Coronary artery (tissue), 2 donors: ENCODE data around the gene GRID1.

Experiments used
- DNase-seq: peaks from one replicate; pipeline ENCODE4 v3.0.0-alpha.2; 2017; ENCODE audit warnings: low spot score
- H3K27ac ChIP-seq, 2 donors: fragments of 200-600 bp; sonication (generic); one replicate each; pipeline ENCODE4 v1.5.1; 2016 to 2019
- H3K4me3 ChIP-seq: fragments of 200-600 bp; sonication (generic); 2 replicates; pipeline ENCODE4 v1.5.1; 2016; ENCODE audit warnings: mild to moderate bottlenecking, moderate library complexity
- TF ChIP-seq, protein P1 (sequence below): fragments of 200-600 bp; sonication (generic); IDR thresholded peaks from one replicate; pipeline ENCODE4 v1.5.1; 2019; ENCODE audit warnings: antibody characterized with exemption

Gene GRID1

DNA sequence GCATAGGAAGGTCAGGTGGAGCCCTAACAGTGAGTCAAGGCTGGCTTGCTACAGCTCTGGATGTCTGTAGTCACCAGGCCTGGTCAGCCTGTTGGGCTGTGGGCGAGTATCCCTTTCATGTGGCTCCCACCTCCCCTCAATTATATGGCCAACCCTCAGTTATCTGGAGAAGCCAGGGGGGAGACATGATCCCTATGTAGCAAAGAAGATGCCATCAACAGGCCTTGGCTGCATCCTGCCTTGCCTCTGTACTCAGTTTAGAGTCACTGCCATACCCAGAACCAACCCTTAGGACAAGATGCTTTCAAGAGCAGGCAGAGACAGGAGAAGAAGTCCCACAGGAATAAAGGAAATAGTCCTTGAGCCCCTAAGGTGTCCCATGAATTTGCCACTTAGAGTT is 763.9 kb downstream of the GRID1 start:
- Histone ChIP-seq H3K27ac (no peak overlapping the region), H3K4me3 (no peak overlapping the region)
- TF ChIP-seq, protein P1, sequence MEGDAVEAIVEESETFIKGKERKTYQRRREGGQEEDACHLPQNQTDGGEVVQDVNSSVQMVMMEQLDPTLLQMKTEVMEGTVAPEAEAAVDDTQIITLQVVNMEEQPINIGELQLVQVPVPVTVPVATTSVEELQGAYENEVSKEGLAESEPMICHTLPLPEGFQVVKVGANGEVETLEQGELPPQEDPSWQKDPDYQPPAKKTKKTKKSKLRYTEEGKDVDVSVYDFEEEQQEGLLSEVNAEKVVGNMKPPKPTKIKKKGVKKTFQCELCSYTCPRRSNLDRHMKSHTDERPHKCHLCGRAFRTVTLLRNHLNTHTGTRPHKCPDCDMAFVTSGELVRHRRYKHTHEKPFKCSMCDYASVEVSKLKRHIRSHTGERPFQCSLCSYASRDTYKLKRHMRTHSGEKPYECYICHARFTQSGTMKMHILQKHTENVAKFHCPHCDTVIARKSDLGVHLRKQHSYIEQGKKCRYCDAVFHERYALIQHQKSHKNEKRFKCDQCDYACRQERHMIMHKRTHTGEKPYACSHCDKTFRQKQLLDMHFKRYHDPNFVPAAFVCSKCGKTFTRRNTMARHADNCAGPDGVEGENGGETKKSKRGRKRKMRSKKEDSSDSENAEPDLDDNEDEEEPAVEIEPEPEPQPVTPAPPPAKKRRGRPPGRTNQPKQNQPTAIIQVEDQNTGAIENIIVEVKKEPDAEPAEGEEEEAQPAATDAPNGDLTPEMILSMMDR: no peak
- no peak for DNase-seq

DNA sequence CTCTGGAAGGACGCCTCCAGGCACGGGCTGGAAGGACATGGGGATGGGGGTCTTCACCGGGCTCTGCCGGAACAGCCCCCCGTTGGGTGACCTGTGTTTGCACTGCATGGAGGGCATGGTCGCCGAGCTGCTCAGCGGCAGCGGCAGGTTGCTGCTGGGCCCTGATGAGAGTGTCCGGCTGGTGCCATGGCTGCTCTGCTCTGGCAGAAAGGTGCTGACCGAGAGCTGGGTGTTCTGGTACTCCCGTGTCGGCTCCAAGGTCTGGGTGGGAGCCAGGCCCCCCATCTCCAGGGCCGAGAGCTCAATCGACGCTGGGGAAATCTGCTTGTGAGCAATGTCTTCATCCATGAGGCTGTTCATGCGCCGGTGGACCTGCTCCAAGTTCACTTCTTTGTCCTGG is 764.3 kb downstream of the GRID1 start:
- TF ChIP-seq, protein P1: no peak
- no peak overlapping the region for H3K4me3 ChIP-seq
- H3K27ac ChIP-seq: no peak overlapping the region
- DNase-seq: no peak

DNA sequence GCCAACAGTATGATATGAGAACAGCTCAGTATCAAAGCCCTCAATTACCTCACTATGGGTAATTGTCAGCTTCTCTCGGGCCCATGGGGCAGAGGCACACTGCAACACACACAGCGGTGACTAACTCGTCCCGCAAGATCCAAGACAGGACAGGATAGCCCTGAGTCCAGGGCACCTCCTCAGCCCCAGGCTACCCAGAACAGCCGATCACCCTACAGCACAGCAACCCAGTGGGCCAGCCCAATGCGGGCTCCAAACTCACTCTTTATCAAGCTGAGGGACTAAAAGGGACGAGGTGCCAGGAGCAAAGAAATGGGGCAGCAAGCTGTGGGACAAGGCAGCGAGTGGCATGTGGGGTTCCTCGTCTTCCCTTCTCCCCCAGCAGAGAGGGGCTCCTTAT is 765.1 kb downstream of the GRID1 start:
- TF ChIP-seq, protein P1: no peak
- DNase-seq: no peak
- Histone ChIP-seq H3K27ac (no peak overlapping the region), H3K4me3 (no peak overlapping the region)

DNA sequence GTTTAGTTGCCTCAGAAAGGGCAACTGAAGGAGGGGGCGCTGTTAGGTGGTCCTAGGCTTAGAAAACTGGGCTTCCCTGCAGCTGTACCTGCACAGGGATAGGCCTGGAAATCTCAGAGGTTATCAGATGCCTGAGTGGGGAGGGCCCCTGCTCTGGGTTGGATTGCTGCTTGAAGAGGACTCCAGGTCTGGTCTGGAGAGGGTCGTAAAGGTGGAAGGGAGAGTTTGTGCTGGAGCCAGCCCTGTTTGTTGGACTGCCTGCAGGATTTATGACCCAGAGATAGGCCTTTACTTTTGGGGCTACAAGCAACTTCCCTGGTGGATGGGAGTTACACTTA is 765.9 kb downstream of the GRID1 start:
- DNase-seq: no peak
- Histone ChIP-seq H3K27ac (no peak overlapping the region), H3K4me3 (no peak overlapping the region)
- TF ChIP-seq, protein P1: no peak

DNA sequence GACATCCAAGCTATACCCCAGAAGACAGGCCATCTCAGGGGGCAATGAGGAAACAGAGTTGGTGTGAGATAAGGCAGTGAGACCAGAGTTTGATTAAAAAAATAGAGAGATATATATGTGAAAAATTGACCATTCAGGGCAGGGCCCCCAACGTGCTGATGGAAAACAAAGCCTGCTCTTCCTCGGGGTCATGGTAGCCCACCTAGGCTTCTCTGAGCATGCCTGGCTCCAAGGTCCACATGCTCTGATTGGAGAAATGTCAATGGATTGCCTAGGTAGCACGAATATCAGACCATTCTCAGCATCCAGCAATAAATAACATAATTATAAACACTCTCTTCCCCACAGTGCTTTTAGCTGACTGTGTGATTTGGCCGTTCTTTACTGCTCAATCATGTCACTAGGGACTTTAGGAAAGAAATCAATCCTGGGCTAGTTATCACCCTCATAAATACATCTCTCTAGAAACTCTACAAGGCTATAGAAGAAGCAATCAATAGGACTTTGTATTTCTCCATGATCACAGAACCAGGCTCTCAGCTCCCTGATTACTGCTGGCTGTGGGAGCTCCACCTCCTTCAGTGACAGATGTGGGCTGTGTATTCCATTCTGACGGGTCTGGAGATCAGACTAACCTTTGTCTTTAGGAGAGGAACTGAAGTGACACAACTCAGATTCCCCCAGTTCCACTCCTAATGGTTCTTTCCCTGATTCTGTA is 766.4 kb downstream of the GRID1 start:
- TF ChIP-seq, protein P1: no peak
- no peak for DNase-seq
- no peak overlapping the region for H3K4me3 ChIP-seq
- no peak overlapping the region for H3K27ac ChIP-seq

DNA sequence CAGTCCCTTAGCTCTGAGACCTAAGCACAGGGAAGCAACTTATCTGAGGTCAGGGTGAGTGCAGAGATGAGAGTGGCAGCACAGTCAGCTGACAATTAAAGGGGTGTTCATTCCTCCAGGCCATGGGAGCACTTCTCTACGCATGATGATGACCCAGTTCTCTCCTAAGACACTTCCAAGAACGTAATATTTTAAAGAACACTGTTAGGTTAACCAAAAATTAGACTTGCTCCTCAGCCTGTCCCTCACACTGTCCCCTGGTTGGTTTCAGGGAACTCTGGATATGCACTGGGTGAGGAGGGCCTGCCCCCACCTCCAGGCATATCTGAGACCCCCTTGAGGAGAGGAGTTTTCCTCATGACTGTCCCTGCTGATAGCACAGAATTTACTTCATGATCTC is 767.5 kb downstream of the GRID1 start:
- TF ChIP-seq, protein P1: no peak
- Histone ChIP-seq H3K4me3 (no peak overlapping the region), H3K27ac (no peak overlapping the region)
- no peak for DNase-seq

DNA sequence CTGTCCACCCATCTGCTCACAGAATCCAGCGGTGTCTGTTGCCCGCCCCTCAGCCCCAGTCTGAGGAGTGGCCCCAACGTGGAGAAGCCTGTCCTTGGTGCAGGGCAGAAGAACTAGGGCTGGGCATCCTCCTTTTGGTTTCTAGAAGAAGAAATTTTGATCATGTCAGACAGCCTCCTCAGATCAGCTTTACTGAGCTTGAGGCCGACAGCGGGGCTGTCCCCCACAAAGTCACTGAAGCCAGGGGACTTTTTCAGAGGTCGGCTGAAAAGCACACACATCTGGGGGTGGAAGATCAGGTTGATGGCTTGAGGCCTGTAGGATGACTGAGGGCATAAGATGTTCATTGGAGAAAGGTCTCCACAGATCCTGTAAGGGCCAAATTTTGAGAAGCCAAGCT is 767.9 kb downstream of the GRID1 start:
- TF ChIP-seq, protein P1: no peak
- Histone ChIP-seq H3K27ac (no peak overlapping the region), H3K4me3 (no peak overlapping the region)
- no peak for DNase-seq
